A549 (cell line): ENCODE data around the gene SARM1.

ENCODE experiments used
- CHD2 ChIP-seq: fragments of 150-350 bp; IDR thresholded peaks from 2 replicates; pipeline ENCODE4 v1.6.1; 2014; ENCODE audit warnings: low read length; ENCODE audit not compliant: partially characterized antibody
- EP300 ChIP-seq, 2 experiments: fragments of >200 bp; sonication (Bioruptor Twin); formaldehyde crosslinking; IDR thresholded peaks; 2 replicates in 1 of 2; 3 replicates in 1 of 2; pipeline ENCODE4 v1.6.1; 2016 to 2017
- MYC ChIP-seq: IDR thresholded peaks from 2 replicates; pipeline ENCODE4 v1.6.1; 2012; ENCODE audit warnings: mild to moderate bottlenecking, inconsistent platforms, low read length, improper control_type of control experiment, borderline replicate concordance
- NFE2L2 ChIP-seq: fragments of 150-350 bp; conservative IDR thresholded peaks from 2 replicates; pipeline ENCODE4 v1.6.1; 2014; ENCODE audit warnings: low read length
- POLR2A ChIP-seq: IDR thresholded peaks from 2 replicates; pipeline ENCODE4 v1.6.1; 2012; ENCODE audit warnings: mild to moderate bottlenecking, low read length
- RCOR1 ChIP-seq: fragments of 150-350 bp; IDR thresholded peaks from 2 replicates; pipeline ENCODE4 v1.6.1; 2014; ENCODE audit warnings: antibody characterized with exemption, low read length, low read depth
- TF ChIP-seq, protein P1 (sequence below): fragments of >200 bp; sonication (Bioruptor Twin); formaldehyde crosslinking; IDR thresholded peaks from 3 replicates; pipeline ENCODE4 v1.5.1; 2016
- TF ChIP-seq, protein P2 (sequence below): fragments of >200 bp; sonication (Bioruptor Twin); formaldehyde crosslinking; IDR thresholded peaks from 3 replicates; pipeline ENCODE4 v1.6.1; 2016

DNA sequence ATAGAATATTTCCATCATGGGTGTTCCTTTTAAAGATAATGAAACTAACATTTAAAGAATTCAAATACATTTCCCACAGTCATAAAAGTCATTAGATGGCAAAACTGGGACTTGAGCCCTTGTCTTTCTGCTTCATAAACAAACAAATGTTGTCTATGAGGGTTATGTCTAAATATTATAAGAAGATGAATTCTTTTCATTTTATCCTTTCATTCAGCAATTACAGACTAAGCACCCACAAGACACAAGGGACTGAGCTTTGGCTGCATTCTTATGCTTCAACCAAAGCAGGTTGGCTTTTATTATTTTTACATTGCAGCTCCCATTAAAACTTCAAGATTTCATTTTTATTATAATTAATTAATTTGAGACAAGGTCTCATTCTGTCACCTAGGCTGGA lies 14.9 kb downstream of the SARM1 start:
- TF ChIP-seq, protein P1, sequence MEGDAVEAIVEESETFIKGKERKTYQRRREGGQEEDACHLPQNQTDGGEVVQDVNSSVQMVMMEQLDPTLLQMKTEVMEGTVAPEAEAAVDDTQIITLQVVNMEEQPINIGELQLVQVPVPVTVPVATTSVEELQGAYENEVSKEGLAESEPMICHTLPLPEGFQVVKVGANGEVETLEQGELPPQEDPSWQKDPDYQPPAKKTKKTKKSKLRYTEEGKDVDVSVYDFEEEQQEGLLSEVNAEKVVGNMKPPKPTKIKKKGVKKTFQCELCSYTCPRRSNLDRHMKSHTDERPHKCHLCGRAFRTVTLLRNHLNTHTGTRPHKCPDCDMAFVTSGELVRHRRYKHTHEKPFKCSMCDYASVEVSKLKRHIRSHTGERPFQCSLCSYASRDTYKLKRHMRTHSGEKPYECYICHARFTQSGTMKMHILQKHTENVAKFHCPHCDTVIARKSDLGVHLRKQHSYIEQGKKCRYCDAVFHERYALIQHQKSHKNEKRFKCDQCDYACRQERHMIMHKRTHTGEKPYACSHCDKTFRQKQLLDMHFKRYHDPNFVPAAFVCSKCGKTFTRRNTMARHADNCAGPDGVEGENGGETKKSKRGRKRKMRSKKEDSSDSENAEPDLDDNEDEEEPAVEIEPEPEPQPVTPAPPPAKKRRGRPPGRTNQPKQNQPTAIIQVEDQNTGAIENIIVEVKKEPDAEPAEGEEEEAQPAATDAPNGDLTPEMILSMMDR = no peak
- TF ChIP-seq CHD2 (no peak), RCOR1 (no peak), EP300 (IDR thresholded peaks at IDR 0.05) (no peak), POLR2A (no peak), MYC (no peak), NFE2L2 (no peak)
- TF ChIP-seq, protein P2, sequence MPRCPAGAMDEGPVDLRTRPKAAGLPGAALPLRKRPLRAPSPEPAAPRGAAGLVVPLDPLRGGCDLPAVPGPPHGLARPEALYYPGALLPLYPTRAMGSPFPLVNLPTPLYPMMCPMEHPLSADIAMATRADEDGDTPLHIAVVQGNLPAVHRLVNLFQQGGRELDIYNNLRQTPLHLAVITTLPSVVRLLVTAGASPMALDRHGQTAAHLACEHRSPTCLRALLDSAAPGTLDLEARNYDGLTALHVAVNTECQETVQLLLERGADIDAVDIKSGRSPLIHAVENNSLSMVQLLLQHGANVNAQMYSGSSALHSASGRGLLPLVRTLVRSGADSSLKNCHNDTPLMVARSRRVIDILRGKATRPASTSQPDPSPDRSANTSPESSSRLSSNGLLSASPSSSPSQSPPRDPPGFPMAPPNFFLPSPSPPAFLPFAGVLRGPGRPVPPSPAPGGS = no peak
